ENCODE data around the gene NCKAP1.

The NCKAP1 gene

GRCh38 chr2:182946958-182947369, 91.3 kb downstream of the NCKAP1 start:
- DNase-seq (ENCODE audit: extremely low read depth, insufficient read length), result no peak
- no peaks in the 10 kb centered on the region for H3K36me3 ChIP-seq (ENCODE audit: control insufficient read depth, insufficient read depth, low read length)
- no peak for TF ChIP-seq CTCF (IDR thresholded peaks at IDR 0.05; ENCODE audit: insufficient read depth, low read length, poor library complexity, severe bottlenecking)
- H3K4me3 ChIP-seq (replicated peaks; ENCODE audit: low read depth, low read length), result no peak overlapping the region
- H3K27me3 ChIP-seq (replicated peaks; ENCODE audit: control insufficient read depth, insufficient read depth, low read length), result no peaks in the 10 kb centered on the region

GRCh38 chr2:182943339-182943738, 94.9 kb downstream of the NCKAP1 start:
- DNase-seq (ENCODE audit: extremely low read depth, insufficient read length), result no peak

GRCh38 chr2:182942756-182943155, 95.5 kb downstream of the NCKAP1 start:
- DNase-seq (ENCODE audit: extremely low read depth, insufficient read length), result no peak
- Histone ChIP-seq H3K36me3 (ENCODE audit: control insufficient read depth, insufficient read depth, low read length) (no peaks in the 10 kb centered on the region), H3K4me3 (replicated peaks; ENCODE audit: low read depth, low read length) (no peak overlapping the region), H3K27me3 (replicated peaks; ENCODE audit: control insufficient read depth, insufficient read depth, low read length) (no peaks in the 10 kb centered on the region)
- TF ChIP-seq CTCF (IDR thresholded peaks at IDR 0.05; ENCODE audit: insufficient read depth, low read length, poor library complexity, severe bottlenecking), result no peak

More at GRCh38 chr2:182943339-182943738, 94.9 kb downstream of the NCKAP1 start:
- Histone ChIP-seq H3K27me3 (replicated peaks; ENCODE audit: control insufficient read depth, insufficient read depth, low read length) (no peaks in the 10 kb centered on the region), H3K4me3 (replicated peaks; ENCODE audit: low read depth, low read length) (no peak overlapping the region), H3K36me3 (ENCODE audit: control insufficient read depth, insufficient read depth, low read length) (no peaks in the 10 kb centered on the region)
- no peak for TF ChIP-seq CTCF (IDR thresholded peaks at IDR 0.05; ENCODE audit: insufficient read depth, low read length, poor library complexity, severe bottlenecking)

- no peaks in the 10 kb centered on the region for H3K36me3 ChIP-seq (ENCODE audit: control insufficient read depth, insufficient read depth, low read length)
- TF ChIP-seq CTCF (IDR thresholded peaks at IDR 0.05; ENCODE audit: insufficient read depth, low read length, poor library complexity, severe bottlenecking), result no peak
- no peaks in the 10 kb centered on the region for H3K27me3 ChIP-seq (replicated peaks; ENCODE audit: control insufficient read depth, insufficient read depth, low read length)
- DNase-seq (ENCODE audit: extremely low read depth, insufficient read length), result no peak
- no peak overlapping the region for H3K4me3 ChIP-seq (replicated peaks; ENCODE audit: low read depth, low read length)
Measured at GRCh38 chr2:182941919-182942318, 96.3 kb downstream of the NCKAP1 start.

- Histone ChIP-seq H3K36me3 (ENCODE audit: control insufficient read depth, insufficient read depth, low read length) (no peaks in the 10 kb centered on the region), H3K4me3 (replicated peaks; ENCODE audit: low read depth, low read length) (no peak overlapping the region), H3K27me3 (replicated peaks; ENCODE audit: control insufficient read depth, insufficient read depth, low read length) (no peaks in the 10 kb centered on the region)
- no peak for TF ChIP-seq CTCF (IDR thresholded peaks at IDR 0.05; ENCODE audit: insufficient read depth, low read length, poor library complexity, severe bottlenecking)
- no peak for DNase-seq (ENCODE audit: extremely low read depth, insufficient read length)
Measured at GRCh38 chr2:182941121-182941722, 97.0 kb downstream of the NCKAP1 start.

GRCh38 chr2:182937870-182938269, 100.4 kb downstream of the NCKAP1 start:
- Histone ChIP-seq H3K36me3 (ENCODE audit: control insufficient read depth, insufficient read depth, low read length) (no peaks in the 10 kb centered on the region), H3K27me3 (replicated peaks; ENCODE audit: control insufficient read depth, insufficient read depth, low read length) (no peaks in the 10 kb centered on the region)
- TF ChIP-seq CTCF (IDR thresholded peaks at IDR 0.05; ENCODE audit: insufficient read depth, low read length, poor library complexity, severe bottlenecking), result no peak

More at GRCh38 chr2:182937870-182938269, 100.4 kb downstream of the NCKAP1 start:
- no peak overlapping the region for H3K4me3 ChIP-seq (replicated peaks; ENCODE audit: low read depth, low read length)
- no peak for DNase-seq (ENCODE audit: extremely low read depth, insufficient read length)
